ENCODE measurements around the gene CNNM1.

DNA sequence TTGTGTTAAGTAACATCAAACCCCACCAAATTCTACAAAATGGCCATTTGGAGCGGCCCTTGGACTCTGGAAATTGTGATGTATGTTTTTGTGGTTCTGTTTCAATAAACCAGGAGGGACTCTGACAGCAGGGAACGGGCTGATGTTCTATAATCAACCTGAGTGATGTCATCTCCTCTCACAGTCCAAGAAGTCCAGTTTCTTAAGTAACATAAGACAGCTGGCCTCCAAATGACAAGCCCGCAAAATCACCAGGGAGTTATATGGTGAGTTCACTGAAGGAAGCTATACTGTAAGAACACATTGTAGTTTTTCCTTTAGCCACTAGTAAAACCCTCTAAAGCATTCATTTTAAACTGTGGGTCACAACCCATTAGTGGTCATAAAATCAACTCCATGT is 67.3 kb downstream of the CNNM1 start:
- TF ChIP-seq POLR2A (IDR thresholded peaks at IDR 0.05) = no peak
- TF ChIP-seq, protein P1, sequence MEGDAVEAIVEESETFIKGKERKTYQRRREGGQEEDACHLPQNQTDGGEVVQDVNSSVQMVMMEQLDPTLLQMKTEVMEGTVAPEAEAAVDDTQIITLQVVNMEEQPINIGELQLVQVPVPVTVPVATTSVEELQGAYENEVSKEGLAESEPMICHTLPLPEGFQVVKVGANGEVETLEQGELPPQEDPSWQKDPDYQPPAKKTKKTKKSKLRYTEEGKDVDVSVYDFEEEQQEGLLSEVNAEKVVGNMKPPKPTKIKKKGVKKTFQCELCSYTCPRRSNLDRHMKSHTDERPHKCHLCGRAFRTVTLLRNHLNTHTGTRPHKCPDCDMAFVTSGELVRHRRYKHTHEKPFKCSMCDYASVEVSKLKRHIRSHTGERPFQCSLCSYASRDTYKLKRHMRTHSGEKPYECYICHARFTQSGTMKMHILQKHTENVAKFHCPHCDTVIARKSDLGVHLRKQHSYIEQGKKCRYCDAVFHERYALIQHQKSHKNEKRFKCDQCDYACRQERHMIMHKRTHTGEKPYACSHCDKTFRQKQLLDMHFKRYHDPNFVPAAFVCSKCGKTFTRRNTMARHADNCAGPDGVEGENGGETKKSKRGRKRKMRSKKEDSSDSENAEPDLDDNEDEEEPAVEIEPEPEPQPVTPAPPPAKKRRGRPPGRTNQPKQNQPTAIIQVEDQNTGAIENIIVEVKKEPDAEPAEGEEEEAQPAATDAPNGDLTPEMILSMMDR (IDR thresholded peaks at IDR 0.05) = no peak

Data from uterus (tissue), 2 donors.